K562 (cell line): ENCODE data around the gene SMAD3. TPM values are rescaled to one million over a fixed set of nuclear protein-coding genes. Genes with fewer than 3 reads are reported as not detected.
"Not testable (repeated sequence)": the region's sequence is repeated elsewhere in the genome, so short reads cannot be mapped to it uniquely, and the experiment has no call there.

ENCODE experiments used
- ATAC-seq: fragments of 200-7000 bp; cut with Tn5 transposase; 3 replicates; pipeline ENCODE4 v1.9.1; 2020; ENCODE audit warnings: moderate library complexity
- BruUV-seq: library from RNA; stranded (reverse); fragments of 400-500 nt; replicated peaks from 2 replicates; lab custom pipeline; 2021; lab: Mats Ljungman, UMichigan
- CTCF ChIA-PET: fragments of 300-600 bp; formaldehyde crosslinking; extraction: SDS; loops from one replicate; lab custom pipeline; 2021; ENCODE audit warnings: low intra/inter-chr PET ratio; lab: Yijun Ruan, JAX
- POLR2A ChIA-PET: fragments of 300-600, 350-650 bp; sonication (Branson Sonifier 250); formaldehyde crosslinking; extraction: SDS; loops from one replicate; lab custom pipeline; 2021; ENCODE audit warnings: antibody characterized with exemption, inconsistent platforms; lab: Yijun Ruan, JAX
- DNase-seq, 4 experiments: peaks; one replicate each; pipeline versions ENCODE4 v3.0.0 to v3.0.0-alpha.2; 2011 to 2018; ENCODE audit warnings: low spot score in 3 of 4, mixed read lengths in 3 of 4; ENCODE audit errors: extremely low read depth in 1 of 4
- FAIRE-seq: peaks from 2 replicates; lab custom pipeline; 2011; peaks lifted over from hg19 to GRCh38; lab: Jason Lieb, UNC
- H2AFZ ChIP-seq: 2 replicates; pipeline ENCODE4 v1.6.0; 2011; ENCODE audit warnings: low read depth, low read length, control low read depth, inconsistent platforms
- H3K27ac ChIP-seq: fragments of 200-600 bp; 3 replicates; pipeline ENCODE4 v1.8.0; 2011; ENCODE audit warnings: low read depth, mild to moderate bottlenecking, control low read depth, inconsistent platforms, low read length, moderate library complexity, mixed read lengths; ENCODE audit errors: extremely low read depth
- H3K27me3 ChIP-seq, 2 experiments: fragments of 300-600 bp in 1 of 2; 2 replicates in 1 of 2; 3 replicates in 1 of 2; pipeline versions ENCODE4 v1.6.0 to v1.8.0; 2011; ENCODE audit warnings: inconsistent platforms in 2 of 2, low read length in 2 of 2, mild to moderate bottlenecking in 1 of 2, mixed read lengths in 1 of 2, moderate library complexity in 1 of 2; ENCODE audit not compliant: control insufficient read depth in 2 of 2, insufficient read depth in 2 of 2
- H3K36me3 ChIP-seq: fragments of 300-600 bp; 3 replicates; pipeline ENCODE4 v1.8.0; 2011; ENCODE audit warnings: mild to moderate bottlenecking, low read length, inconsistent platforms; ENCODE audit not compliant: control insufficient read depth, insufficient read depth
- H3K4me1 ChIP-seq, 2 experiments: fragments of 200-600 bp in 1 of 2; replicated peaks in 1 of 2; 2 replicates in 1 of 2; 3 replicates in 1 of 2; pipeline versions ENCODE4 v1.5.1 to v1.8.0; 2011; ENCODE audit warnings: inconsistent platforms in 2 of 2, low read length in 2 of 2, mild to moderate bottlenecking in 1 of 2, mixed read lengths in 1 of 2, moderate library complexity in 1 of 2; ENCODE audit not compliant: control insufficient read depth in 2 of 2, insufficient read depth in 2 of 2
- H3K4me2 ChIP-seq: 2 replicates; pipeline ENCODE4 v1.6.1; 2011; ENCODE audit warnings: low read length, control low read depth, inconsistent platforms, mixed read lengths; ENCODE audit not compliant: insufficient read depth
- H3K4me3 ChIP-seq: fragments of 200-600 bp; sonication (generic), shearing (Covaris generic); 2 replicates; pipeline ENCODE4 v1.5.1; 2016; ENCODE audit warnings: control low read depth, inconsistent platforms
- H3K79me2 ChIP-seq: fragments of 200-600 bp; 3 replicates; pipeline ENCODE4 v1.8.0; 2011; ENCODE audit warnings: low read length, inconsistent platforms; ENCODE audit not compliant: control insufficient read depth, insufficient read depth
- H3K9ac ChIP-seq, 2 experiments: 2 replicates each; pipeline versions ENCODE4 v1.6.0 to v1.6.1; 2011; ENCODE audit warnings: low read depth in 2 of 2, low read length in 2 of 2, control low read depth in 1 of 2, inconsistent platforms in 1 of 2, mild to moderate bottlenecking in 1 of 2, mixed read lengths in 1 of 2; ENCODE audit not compliant: insufficient read depth in 1 of 2
- H3K9me1 ChIP-seq: one replicate; pipeline ENCODE4 v1.6.0; 2011; ENCODE audit warnings: inconsistent platforms, mild to moderate bottlenecking, low read length, moderate library complexity; ENCODE audit not compliant: control insufficient read depth, insufficient read depth
- H3K9me3 ChIP-seq: replicated peaks from 2 replicates; pipeline ENCODE4 v1.5.1; 2011; ENCODE audit warnings: low read depth, low read length, inconsistent platforms; ENCODE audit not compliant: control insufficient read depth, insufficient read depth
- H4K20me1 ChIP-seq: replicated peaks from 2 replicates; pipeline ENCODE4 v1.6.1; 2011; ENCODE audit warnings: low read length, inconsistent platforms, mixed read lengths; ENCODE audit not compliant: control insufficient read depth, insufficient read depth
- ADNP ChIP-seq: fragments of 200-800 bp; sonication (Bioruptor generic); IDR thresholded peaks from 2 replicates; pipeline ENCODE4 v1.6.1; 2016; ENCODE audit warnings: missing genetic modification characterization, missing compliant biosample characterization
- CXXC5 ChIP-seq: fragments of 250-450 bp; sonication (Bioruptor Pico); IDR thresholded peaks from 2 replicates; pipeline ENCODE4 v1.8.0; 2022; ENCODE audit warnings: inconsistent platforms, mild to moderate bottlenecking, moderate library complexity
- DMBX1 ChIP-seq: fragments of 250-450 bp; sonication (Bioruptor Pico); IDR thresholded peaks from 2 replicates; pipeline ENCODE4 v1.8.0; 2022; ENCODE audit warnings: inconsistent platforms, mild to moderate bottlenecking, moderate library complexity, borderline replicate concordance
- GTF2A2 ChIP-seq: IDR thresholded peaks from 2 replicates; pipeline ENCODE4 v1.6.1; 2016; ENCODE audit warnings: mild to moderate bottlenecking, missing genetic modification characterization, missing compliant biosample characterization
- GTF2E2 ChIP-seq: fragments of 200-800 bp; sonication (Bioruptor generic); IDR thresholded peaks from 2 replicates; pipeline ENCODE4 v1.6.1; 2016; ENCODE audit warnings: missing genetic modification characterization, missing compliant biosample characterization
- SMAD4 ChIP-seq: fragments of 250-450 bp; sonication (Bioruptor Pico); conservative IDR thresholded peaks from 2 replicates; pipeline ENCODE4 v1.8.0; 2021; ENCODE audit warnings: inconsistent platforms, mild to moderate bottlenecking, moderate library complexity
- ZNF311 ChIP-seq: fragments of 250-450 bp; sonication (Bioruptor Pico); IDR thresholded peaks from 2 replicates; pipeline ENCODE4 v1.4.0; 2020; ENCODE audit warnings: mild to moderate bottlenecking, moderate library complexity
- WGBS: fragments of 100-300 bp; shearing (Covaris generic); methylation state at CpG from one replicate; pipeline ENCODE4 v1.1.6; 2016; ENCODE audit warnings: low coverage, mixed read lengths; ENCODE audit not compliant: insufficient coverage; ENCODE audit errors: missing lambda C conversion rate; 5-methylcytosine and 5-hydroxymethylcytosine counted together
- in situ Hi-C: fragments of 300-500 bp; cut with MboI; formaldehyde crosslinking; loops from 4 replicates; pipeline ENCODE4 v1.15.0; 2018; ENCODE audit warnings: inconsistent platforms, mixed read lengths
- intact Hi-C: fragments of 100-400 bp; cut with micrococcal nuclease; formaldehyde crosslinking; loops from 2 replicates; pipeline ENCODE4 v1.14.2; 2022
- polyA plus RNA-seq, 8 experiments: library from polyadenylated mRNA; depleted of rRNA in 4 of 8; stranded (reverse) in 5 of 8; unstranded in 3 of 8; fragments of >200 nt; fragmentation: Nextera tagmentation in 2 of 8; fragmentation: Illumina TruSeq in 1 of 8; extraction: Ambion mirVana in 2 of 8; extraction: Trizol in 1 of 8; gene quantifications; 2 replicates each; pipeline versions ENCODE4 v1.2.1 to v1.2.3, GENCODE V29; 2011 to 2014; ENCODE audit warnings: inconsistent platforms in 1 of 8, missing spikeins in 1 of 8
- total RNA-seq, 7 experiments: library from RNA; depleted of rRNA in 6 of 7; stranded (reverse); fragments of >200 nt in 6 of 7; fragmentation: Illumina TruSeq in 2 of 7; extraction: Trizol in 2 of 7; gene quantifications; 2 replicates each; pipeline versions ENCODE4 v1.2.1 to v1.2.3, GENCODE V29; 2011 to 2021; ENCODE audit warnings: low replicate concordance in 1 of 7
- TF ChIP-seq, protein P1 (sequence below): fragments of 250-450 bp; sonication (Bioruptor Pico); IDR thresholded peaks from 2 replicates; pipeline ENCODE4 v1.8.0; 2021; ENCODE audit warnings: moderate library complexity, mild to moderate bottlenecking, inconsistent platforms

Gene SMAD3
- total and polyA plus RNA-seq, 9 of the 15 experiments (the other 6 are each of a cell fraction or from before 2014, with no cell fraction given) = 4.3 to 39.2 (median 11.1) TPM

DNA sequence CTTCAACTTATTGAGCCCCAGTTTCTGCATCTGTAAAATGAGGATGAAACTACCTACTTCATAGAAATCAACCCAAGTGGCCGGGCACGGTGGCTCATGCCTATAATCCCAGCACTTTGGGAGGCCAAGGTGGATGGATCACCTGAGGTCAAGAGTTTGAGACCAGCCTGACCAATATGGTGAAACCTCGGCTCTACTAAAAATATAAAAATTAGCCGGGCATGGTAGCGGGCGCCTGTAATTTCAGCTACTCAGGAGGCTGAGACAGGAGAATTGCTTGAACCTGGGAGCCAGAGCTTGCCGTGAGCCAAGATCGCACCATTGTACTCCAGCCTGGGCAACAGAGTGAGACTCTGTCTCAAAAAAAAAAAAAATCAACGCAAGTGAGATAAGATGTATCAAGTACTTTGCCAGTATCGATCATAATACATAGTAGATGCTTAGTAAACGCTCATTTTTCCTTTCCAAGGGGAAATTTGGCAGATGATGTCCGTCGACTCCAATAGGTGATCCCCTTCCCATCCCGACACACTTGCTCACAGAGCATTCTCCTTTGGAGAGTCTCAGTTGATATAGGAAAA lies 10.2 kb downstream of the SMAD3 start:
- Histone ChIP-seq H3K4me1 (peaks cover 13 to 62% of the 10 kb centered on the region in 2 experiments), H3K4me2 (peak overlapping the region; percentile 70), H3K9ac (peak overlapping the region in 1 of 2 experiments; percentile 47; a peak in 2 of 4 replicates), H3K27ac (peak overlapping the region; percentile 87), H3K36me3 (peaks cover 29% of the 10 kb centered on the region; the same call in 2 of the 3 replicates), H3K79me2 (peaks cover 86% of the 10 kb centered on the region)
- H3K27me3 ChIP-seq, BruUV-seq, H3K9me1 ChIP-seq, DNase-seq, H3K9me3 ChIP-seq, ATAC-seq, intact Hi-C loops, FAIRE-seq, H3K4me3 ChIP-seq, in situ Hi-C loops, H2AFZ ChIP-seq, CTCF ChIA-PET, H4K20me1 ChIP-seq: not testable (repeated sequence)
- POLR2A ChIA-PET = interaction anchor here (0.6 to 1.5 kb wide), 6 partner anchors 8 to 194 kb away, joined by 3 to 11 read pairs (median 4); no protein-coding TSS in a partner anchor
- TF ChIP-seq ADNP (0 out of 2 replicates have a peak, but pooled peaks have one; percentile 35), CXXC5 (CRISPR knock-in tag) (peak; percentile 11; the same call in 1 of the 2 replicates), DMBX1 (CRISPR knock-in tag) (peak; percentile 77), GTF2E2 (tag) (0 out of 2 replicates have a peak, but pooled peaks have one; percentile 43), ZNF311 (CRISPR knock-in tag) (0 out of 2 replicates have a peak, but pooled peaks have one; percentile 61), SMAD4 (CRISPR knock-in tag) (peak; percentile 42), GTF2A2 (peak; percentile 49; the same call in 1 of the 2 replicates)
- TF ChIP-seq, protein P1, sequence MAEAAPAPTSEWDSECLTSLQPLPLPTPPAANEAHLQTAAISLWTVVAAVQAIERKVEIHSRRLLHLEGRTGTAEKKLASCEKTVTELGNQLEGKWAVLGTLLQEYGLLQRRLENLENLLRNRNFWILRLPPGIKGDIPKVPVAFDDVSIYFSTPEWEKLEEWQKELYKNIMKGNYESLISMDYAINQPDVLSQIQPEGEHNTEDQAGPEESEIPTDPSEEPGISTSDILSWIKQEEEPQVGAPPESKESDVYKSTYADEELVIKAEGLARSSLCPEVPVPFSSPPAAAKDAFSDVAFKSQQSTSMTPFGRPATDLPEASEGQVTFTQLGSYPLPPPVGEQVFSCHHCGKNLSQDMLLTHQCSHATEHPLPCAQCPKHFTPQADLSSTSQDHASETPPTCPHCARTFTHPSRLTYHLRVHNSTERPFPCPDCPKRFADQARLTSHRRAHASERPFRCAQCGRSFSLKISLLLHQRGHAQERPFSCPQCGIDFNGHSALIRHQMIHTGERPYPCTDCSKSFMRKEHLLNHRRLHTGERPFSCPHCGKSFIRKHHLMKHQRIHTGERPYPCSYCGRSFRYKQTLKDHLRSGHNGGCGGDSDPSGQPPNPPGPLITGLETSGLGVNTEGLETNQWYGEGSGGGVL = 0 out of 2 replicates have a peak, but pooled peaks have one; percentile 26
- 73% methylated on average over 14 of the region's 14 CpGs for WGBS
